Keratinocyte (primary cell): ENCODE measurements around the gene PLCB3.

ENCODE experiments used
- EZH2 ChIP-seq: IDR thresholded peaks from one replicate; pipeline ENCODE4 v1.6.1; 2012; ENCODE audit warnings: inconsistent platforms, mild to moderate bottlenecking, low read length, moderate library complexity
- TF ChIP-seq, protein P1 (sequence below), 3 experiments: IDR thresholded peaks in 1 of 3; conservative IDR thresholded peaks in 1 of 3; optimal IDR thresholded peaks in 1 of 3; 2 replicates in 2 of 3; 3 replicates in 1 of 3; pipeline versions ENCODE3 to v1.5.1; 2011; ENCODE audit warnings: low read length in 3 of 3, mild to moderate bottlenecking in 3 of 3, moderate library complexity in 2 of 3, control low read depth in 1 of 3, inconsistent platforms in 1 of 3; ENCODE audit not compliant: insufficient read depth in 2 of 3; ENCODE audit errors: extremely low read depth in 1 of 3

DNA sequence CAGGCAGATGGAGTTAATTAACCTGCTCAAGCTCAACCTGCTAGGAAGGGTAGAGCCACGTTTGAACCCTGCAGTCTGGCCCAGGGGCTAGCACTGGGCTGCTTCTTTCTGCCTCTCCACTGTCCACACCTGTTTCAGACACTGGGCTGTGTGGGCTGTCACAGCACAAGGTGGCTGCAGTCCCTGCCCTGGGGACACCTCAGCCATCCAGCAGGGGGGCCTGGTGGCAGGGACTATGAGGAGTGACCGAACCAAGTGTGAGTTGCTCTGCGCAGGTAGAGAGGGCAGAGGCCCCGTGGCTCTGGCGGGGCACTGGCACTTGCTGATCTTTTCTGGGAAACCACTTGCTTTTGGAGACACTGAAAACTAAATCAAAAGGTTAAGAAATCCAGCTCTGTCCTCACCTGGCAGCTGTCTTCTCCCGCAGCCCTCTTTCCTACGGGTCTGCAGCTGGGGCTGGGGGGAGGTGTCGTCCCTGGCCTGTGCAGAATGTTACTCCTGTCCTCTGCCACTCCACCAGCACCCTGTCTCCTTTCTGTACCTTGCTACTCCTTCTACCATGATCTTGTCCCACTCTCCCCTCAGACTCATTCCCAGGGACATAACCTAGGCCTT lies 27.4 kb downstream of the PLCB3 start:
- TF ChIP-seq, protein P1, sequence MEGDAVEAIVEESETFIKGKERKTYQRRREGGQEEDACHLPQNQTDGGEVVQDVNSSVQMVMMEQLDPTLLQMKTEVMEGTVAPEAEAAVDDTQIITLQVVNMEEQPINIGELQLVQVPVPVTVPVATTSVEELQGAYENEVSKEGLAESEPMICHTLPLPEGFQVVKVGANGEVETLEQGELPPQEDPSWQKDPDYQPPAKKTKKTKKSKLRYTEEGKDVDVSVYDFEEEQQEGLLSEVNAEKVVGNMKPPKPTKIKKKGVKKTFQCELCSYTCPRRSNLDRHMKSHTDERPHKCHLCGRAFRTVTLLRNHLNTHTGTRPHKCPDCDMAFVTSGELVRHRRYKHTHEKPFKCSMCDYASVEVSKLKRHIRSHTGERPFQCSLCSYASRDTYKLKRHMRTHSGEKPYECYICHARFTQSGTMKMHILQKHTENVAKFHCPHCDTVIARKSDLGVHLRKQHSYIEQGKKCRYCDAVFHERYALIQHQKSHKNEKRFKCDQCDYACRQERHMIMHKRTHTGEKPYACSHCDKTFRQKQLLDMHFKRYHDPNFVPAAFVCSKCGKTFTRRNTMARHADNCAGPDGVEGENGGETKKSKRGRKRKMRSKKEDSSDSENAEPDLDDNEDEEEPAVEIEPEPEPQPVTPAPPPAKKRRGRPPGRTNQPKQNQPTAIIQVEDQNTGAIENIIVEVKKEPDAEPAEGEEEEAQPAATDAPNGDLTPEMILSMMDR (optimal IDR thresholded peaks at IDR 0.05 in 1 of 3, IDR thresholded peaks at IDR 0.05 in 1 of 3, conservative IDR thresholded peaks at IDR 0.05 in 1 of 3; ENCODE audit: extremely low read depth in 1 of 3, insufficient read depth in 2 of 3, low read length in 3 of 3), result no peak
- TF ChIP-seq EZH2, result no peak
